ENCODE data around the gene CAMSAP1. TPM values are rescaled to one million over a fixed set of nuclear protein-coding genes. Genes with fewer than 3 reads are reported as not detected.

Gene CAMSAP1
- total and polyA plus RNA-seq, 4 donors, result 5.0 to 29.8 (median 15.1) TPM

DNA sequence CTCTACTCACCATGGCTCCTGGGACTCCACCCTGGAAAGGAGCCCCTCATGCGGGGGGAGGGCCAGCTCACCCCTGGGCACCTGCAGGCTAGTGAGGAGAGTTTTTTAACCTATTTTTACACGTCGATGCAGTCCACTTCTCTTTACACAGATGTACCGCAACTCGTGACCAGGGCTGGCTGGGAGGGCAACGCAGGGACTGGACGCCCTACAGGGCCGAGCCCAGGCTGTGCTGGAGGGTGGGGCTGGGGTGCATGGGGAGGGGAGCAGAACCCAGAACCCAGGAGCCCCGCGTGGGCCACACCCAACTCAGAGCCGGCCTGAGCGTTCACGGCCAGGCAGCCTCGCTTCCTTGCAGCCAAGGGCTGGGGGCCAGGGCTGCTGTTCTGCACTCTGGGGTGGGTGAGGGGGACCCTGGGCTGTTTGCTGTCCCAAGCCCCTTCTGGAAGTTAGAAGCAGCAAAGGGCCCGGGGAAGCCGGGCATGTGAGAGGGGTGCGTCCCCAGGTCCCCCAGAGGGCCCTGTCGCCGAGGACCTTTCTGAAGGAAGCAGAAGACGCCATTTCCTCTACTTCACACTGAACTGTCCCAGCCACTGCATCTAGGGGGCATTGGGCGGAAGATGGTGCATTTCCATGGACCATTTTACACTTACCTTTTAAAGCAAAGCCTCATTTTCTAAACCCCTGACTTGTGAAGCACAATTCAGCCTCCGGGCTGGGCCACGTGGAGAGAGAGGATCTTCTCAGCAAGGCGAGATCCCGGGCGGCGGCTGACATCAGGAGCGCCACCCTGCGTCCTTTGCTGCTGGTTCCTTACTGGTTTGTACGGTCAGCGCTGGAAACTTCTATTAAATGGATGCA is 114.8 kb downstream of the CAMSAP1 start:
- DNase-seq (no peak), ATAC-seq (ENCODE audit: insufficient read depth, low FRiP score) (no peak)
- H3K27ac ChIP-seq (ENCODE audit: low read depth in 1 of 2, low read length in 1 of 2), result no peak overlapping the region
- no peak overlapping the region for H3K9ac ChIP-seq (ENCODE audit: insufficient read depth in 1 of 2, low read length in 2 of 2)
- TF ChIP-seq, protein P1, sequence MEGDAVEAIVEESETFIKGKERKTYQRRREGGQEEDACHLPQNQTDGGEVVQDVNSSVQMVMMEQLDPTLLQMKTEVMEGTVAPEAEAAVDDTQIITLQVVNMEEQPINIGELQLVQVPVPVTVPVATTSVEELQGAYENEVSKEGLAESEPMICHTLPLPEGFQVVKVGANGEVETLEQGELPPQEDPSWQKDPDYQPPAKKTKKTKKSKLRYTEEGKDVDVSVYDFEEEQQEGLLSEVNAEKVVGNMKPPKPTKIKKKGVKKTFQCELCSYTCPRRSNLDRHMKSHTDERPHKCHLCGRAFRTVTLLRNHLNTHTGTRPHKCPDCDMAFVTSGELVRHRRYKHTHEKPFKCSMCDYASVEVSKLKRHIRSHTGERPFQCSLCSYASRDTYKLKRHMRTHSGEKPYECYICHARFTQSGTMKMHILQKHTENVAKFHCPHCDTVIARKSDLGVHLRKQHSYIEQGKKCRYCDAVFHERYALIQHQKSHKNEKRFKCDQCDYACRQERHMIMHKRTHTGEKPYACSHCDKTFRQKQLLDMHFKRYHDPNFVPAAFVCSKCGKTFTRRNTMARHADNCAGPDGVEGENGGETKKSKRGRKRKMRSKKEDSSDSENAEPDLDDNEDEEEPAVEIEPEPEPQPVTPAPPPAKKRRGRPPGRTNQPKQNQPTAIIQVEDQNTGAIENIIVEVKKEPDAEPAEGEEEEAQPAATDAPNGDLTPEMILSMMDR (IDR thresholded peaks at IDR 0.05; ENCODE audit: control extremely low read depth, extremely low read depth), result no peak
- H3K9me3 ChIP-seq (ENCODE audit: control insufficient read depth in 4 of 4, insufficient read depth in 3 of 4, low read length in 3 of 4), result no peaks in the 10 kb centered on the region
- WGBS, 2 donors, result 85 to 86% methylated on average over 31 of the region's 31 CpGs
- H3K36me3 ChIP-seq (ENCODE audit: control insufficient read depth in 4 of 4, insufficient read depth in 4 of 4, low read length in 4 of 4), result no peaks in the 10 kb centered on the region
- no peaks in the 10 kb centered on the region for H3K4me1 ChIP-seq (ENCODE audit: control insufficient read depth in 5 of 5, insufficient read depth in 5 of 5, low read length in 5 of 5)
- H3K27me3 ChIP-seq (ENCODE audit: control insufficient read depth in 3 of 3, insufficient read depth in 3 of 3, low read length in 2 of 3), result peaks cover 0 to 5% (median 0%) of the 10 kb centered on the region in 3 donors
- H3K4me3 ChIP-seq, result no peak overlapping the region

- no peaks in the 10 kb centered on the region for H3K36me3 ChIP-seq (ENCODE audit: control insufficient read depth in 4 of 4, insufficient read depth in 4 of 4, low read length in 4 of 4)
- H3K27me3 ChIP-seq (ENCODE audit: control insufficient read depth in 3 of 3, insufficient read depth in 3 of 3, low read length in 2 of 3), result peaks cover 0 to 5% (median 0%) of the 10 kb centered on the region in 3 donors
- TF ChIP-seq, protein P1 (IDR thresholded peaks at IDR 0.05; ENCODE audit: control extremely low read depth, extremely low read depth), result no peak
- 78 to 82% methylated on average over 34 to 35 of the region's 35 CpGs for WGBS, 2 donors
- H3K27ac ChIP-seq (ENCODE audit: low read depth in 1 of 2, low read length in 1 of 2), result no peak overlapping the region
- no peaks in the 10 kb centered on the region for H3K4me1 ChIP-seq (ENCODE audit: control insufficient read depth in 5 of 5, insufficient read depth in 5 of 5, low read length in 5 of 5)
- no peak overlapping the region for H3K9ac ChIP-seq (ENCODE audit: insufficient read depth in 1 of 2, low read length in 2 of 2)
- DNase-seq (no peak), ATAC-seq (ENCODE audit: insufficient read depth, low FRiP score) (no peak)
- H3K9me3 ChIP-seq (ENCODE audit: control insufficient read depth in 4 of 4, insufficient read depth in 3 of 4, low read length in 3 of 4), result peaks cover 0 to 2% (median 0%) of the 10 kb centered on the region in 4 donors
- no peak overlapping the region for H3K4me3 ChIP-seq
Observed at GRCh38 chr9:135791431-135792267, 115.7 kb downstream of the CAMSAP1 start.

DNA sequence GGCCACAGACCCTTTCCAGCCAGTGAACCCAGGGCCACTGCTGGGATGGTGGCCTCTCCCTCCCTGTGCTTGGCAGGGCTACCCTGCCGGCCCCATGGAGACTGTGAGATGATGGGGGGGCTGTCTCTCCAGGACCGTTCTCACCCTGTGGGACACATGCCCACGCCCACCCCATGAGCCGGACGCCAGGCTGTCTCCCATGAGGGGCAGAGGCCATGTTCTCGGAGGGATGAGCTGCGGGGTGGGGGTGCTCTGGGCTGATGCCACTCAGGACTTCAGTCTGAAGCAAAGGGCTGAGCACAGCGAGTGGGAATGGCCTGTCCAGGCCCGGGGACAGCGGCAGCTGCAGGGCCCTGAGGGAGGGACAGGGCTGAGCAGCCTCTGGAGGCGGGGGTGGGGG is 116.5 kb downstream of the CAMSAP1 start:
- WGBS, 2 donors, result 84% methylated on average over 11 of the region's 11 CpGs
- peaks cover 0 to 2% (median 0%) of the 10 kb centered on the region in 4 donors for H3K9me3 ChIP-seq (ENCODE audit: control insufficient read depth in 4 of 4, insufficient read depth in 3 of 4, low read length in 3 of 4)
- H3K27ac ChIP-seq (ENCODE audit: low read depth in 1 of 2, low read length in 1 of 2), result no peak overlapping the region
- no peak for ATAC-seq (ENCODE audit: insufficient read depth, low FRiP score)
- no peak for DNase-seq
- H3K27me3 ChIP-seq (ENCODE audit: control insufficient read depth in 3 of 3, insufficient read depth in 3 of 3, low read length in 2 of 3), result peaks cover 0 to 5% (median 0%) of the 10 kb centered on the region in 3 donors
- no peaks in the 10 kb centered on the region for H3K4me1 ChIP-seq (ENCODE audit: control insufficient read depth in 5 of 5, insufficient read depth in 5 of 5, low read length in 5 of 5)
- TF ChIP-seq, protein P1 (IDR thresholded peaks at IDR 0.05; ENCODE audit: control extremely low read depth, extremely low read depth), result no peak
- no peaks in the 10 kb centered on the region for H3K36me3 ChIP-seq (ENCODE audit: control insufficient read depth in 4 of 4, insufficient read depth in 4 of 4, low read length in 4 of 4)
- H3K4me3 ChIP-seq, result no peak overlapping the region
- no peak overlapping the region for H3K9ac ChIP-seq (ENCODE audit: insufficient read depth in 1 of 2, low read length in 2 of 2)

All from lung (tissue), 12 donors.